ENCODE data around the gene MRPS14.
"Not testable (repeated sequence)": the region's sequence is repeated elsewhere in the genome, so short reads cannot be mapped to it uniquely, and the experiment has no call there.

Gene MRPS14

DNA sequence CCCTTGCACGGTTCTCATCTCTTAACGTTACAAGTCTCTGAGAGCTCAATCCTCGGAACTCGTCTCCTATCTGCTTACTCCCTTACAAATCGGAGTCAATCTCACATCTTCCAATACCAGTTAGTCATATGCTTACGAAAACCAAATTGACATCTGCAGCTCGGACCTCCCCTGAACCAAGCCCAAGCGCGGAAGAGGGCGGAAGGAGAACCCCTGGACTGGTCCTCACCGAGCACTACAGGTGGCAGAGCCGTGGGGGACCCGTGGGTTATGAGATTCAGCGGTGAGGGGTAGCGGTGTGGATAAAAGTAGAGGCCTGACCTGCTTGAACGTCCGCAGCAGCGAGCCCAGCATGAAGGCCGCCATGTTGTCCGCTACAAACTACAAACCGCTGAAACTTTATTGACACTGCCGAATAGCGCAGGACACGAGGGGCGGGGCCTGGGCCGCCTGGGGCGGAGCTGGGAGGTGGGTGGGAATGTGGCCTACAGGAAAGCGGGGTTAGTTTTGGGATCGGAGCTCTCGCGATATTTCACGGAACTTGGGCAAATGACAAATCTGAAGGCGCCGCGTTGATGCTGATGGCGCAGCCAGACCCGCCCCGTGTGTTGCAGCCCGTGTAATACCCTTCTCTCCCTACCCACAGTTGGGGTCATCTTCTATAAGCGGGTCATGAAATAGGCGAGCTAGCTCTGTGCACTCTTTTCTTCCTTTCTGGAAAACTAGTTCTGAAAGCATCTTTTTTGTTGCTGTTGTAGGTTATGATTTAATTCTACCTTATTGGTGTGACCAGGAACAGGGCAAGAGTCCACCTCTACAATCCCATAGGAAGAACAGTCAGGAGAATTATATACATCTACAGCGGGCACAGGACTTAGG is at the start of gene MRPS14:
MRPS14 (minus strand) TSS at position 383 of the 879 bp plus-strand sequence; CDS start at position 366, 17 bp downstream.
- DNase-seq (ENCODE audit: low spot score) = peak; percentile 97

DNA sequence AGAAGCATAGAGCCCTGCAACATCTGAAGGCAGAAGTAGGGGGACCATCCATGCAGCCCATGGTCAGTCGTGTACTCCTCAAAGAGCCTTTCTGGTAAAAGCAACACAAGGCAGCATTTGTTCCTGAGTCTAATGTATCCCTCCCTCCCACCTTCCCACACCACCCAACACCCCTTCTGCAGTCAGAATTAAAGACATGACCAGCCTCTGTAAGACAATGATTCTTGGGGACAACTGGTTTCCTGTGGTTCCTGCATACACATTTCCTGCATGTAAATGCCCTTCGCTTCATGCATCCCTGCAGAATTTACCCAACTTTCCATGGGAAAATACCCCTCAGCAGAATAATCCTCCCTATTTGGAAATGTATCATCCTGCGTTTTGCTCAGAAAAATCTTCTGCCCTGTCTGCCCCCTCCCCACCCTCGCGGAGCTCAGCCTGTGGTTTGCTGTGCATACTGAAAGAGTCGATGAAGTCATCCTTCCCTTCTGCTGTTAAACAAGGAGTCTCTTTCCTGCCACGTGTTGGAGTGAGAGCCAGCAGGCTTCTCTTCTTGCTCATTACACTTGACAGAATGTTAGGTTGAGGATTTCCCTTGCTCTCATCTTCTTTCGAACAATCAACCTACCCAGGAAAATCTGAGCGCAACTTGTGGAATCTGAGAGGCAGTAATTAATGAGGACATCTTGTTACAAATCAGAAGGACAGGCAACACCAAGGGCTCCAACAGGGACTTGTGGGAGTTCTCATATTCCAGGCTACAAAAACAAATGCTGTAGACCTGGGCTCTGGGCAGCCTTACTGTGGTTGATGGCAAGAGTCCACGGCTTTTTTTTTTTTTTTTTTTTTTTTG is 49.1 kb upstream of the MRPS14 start:
- DNase-seq (ENCODE audit: low spot score) = peak; percentile 68

DNA sequence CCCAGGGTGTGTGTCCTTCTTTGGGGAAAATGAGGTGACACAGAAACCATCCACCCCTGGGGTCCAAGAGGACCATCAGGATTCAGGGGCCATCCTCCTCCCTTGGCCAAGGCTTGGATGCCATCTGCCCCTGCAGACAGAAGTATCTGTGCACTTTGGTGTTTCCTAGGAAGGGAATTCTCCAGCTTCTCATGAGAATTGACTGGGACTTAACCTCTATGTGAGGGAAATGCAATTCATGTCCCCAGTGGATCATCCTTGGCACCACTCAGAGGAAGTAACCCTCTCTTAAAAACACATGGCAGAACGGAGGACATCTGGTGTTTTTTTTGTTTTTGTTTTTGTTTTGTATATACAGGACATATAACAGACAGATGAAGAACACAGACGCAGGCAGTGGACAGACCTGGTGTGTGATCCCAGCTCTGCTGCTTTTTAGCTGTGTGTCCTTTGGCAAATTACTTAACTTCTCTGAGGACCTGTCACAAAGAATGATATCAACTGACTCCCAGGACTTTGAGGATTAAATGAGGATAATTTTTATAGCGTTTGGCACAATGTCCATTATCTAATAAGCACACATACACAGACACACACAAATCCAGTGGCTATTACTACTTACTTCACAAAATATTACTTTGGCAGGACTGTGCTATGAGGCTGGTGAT is 48.2 kb upstream of the MRPS14 start:
- DNase-seq (ENCODE audit: low spot score) = no peak

DNA sequence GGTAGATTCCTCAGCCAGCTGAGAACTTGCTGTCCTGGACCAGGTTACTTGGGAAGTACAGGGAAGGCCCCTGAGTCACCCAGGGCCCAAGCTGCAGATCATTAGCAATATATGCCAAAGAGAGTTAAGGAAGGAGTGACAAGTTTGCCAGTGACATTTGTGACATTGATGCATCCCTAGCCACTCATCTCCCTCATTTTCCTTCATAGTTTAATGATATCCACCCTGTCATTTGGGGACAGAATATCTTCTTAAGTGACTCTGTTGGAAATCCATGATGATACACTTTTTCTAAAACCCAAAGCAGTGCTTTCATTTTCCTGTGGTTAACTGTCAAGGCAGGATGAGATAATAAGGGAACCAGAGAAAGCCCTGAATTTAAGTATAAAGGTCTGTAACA is 47.6 kb upstream of the MRPS14 start:
- DNase-seq (ENCODE audit: low spot score) = peak; percentile 4

- DNase-seq (ENCODE audit: low spot score) = no peak
Observed at GRCh38 chr1:175067362-175068106, 44.3 kb upstream of the MRPS14 start, which contains the start of gene TNN. TSS of gene TNN (plus strand) at chr1:175067833. CDS start at chr1:175077419, 9,586 bp downstream.

DNA sequence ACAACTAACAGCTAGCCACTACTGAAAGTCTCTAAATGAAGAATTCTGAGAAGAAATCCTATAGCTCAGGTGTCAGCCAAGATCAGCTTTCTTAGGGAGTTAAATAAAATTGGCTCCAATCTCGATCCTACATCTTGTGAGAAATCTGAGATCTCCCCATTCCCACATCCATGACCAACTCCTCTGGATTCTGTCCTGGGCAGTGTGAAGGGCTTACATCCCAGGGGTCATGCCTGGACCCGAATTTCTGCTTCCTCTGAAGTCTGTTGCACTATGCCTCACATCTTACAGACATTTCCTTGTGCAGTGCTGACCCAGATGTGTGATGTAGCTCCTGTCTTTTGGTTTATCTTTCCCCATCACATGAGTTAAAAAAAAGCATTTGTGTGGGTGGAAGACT is 39.6 kb upstream of the MRPS14 start:
- no peak for DNase-seq (ENCODE audit: low spot score)

GRCh38 chr1:175062339-175062738 is 39.1 kb upstream of the MRPS14 start:
- DNase-seq (ENCODE audit: low spot score) = no peak

GRCh38 chr1:175054736-175055135 is 31.5 kb upstream of the MRPS14 start:
- DNase-seq (ENCODE audit: low spot score) = no peak

- DNase-seq (ENCODE audit: low spot score) = no peak
Observed at GRCh38 chr1:175050992-175051391, 27.8 kb upstream of the MRPS14 start.

GRCh38 chr1:175045519-175045918 is 22.3 kb upstream of the MRPS14 start:
- no peak for DNase-seq (ENCODE audit: low spot score)

DNA sequence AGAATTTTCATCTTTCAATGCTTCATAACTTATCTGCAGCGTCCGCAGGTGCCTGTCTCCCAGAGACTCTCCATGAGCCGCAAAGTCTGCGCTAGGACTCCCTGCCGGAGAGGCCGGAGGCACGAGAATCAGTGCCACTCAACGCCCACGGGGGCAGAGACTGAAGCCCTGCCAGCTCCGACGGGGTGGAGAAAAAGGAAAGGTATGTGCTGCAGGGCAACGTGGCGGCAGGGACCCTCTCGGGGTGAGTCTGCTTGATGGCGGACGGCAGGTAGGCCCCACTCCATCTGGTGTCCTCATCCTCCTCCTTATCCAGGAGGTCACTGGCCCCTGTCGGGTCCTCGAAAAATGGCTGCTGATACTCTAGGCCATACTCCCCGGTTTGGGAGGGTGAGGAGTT is 21.9 kb upstream of the MRPS14 start:
- DNase-seq (ENCODE audit: low spot score) = no peak

- DNase-seq (ENCODE audit: low spot score) = not testable (repeated sequence)
Observed at GRCh38 chr1:175044591-175044990, 21.4 kb upstream of the MRPS14 start.

- DNase-seq (ENCODE audit: low spot score) = no peak
Observed at GRCh38 chr1:175043824-175044223, 20.6 kb upstream of the MRPS14 start.

DNA sequence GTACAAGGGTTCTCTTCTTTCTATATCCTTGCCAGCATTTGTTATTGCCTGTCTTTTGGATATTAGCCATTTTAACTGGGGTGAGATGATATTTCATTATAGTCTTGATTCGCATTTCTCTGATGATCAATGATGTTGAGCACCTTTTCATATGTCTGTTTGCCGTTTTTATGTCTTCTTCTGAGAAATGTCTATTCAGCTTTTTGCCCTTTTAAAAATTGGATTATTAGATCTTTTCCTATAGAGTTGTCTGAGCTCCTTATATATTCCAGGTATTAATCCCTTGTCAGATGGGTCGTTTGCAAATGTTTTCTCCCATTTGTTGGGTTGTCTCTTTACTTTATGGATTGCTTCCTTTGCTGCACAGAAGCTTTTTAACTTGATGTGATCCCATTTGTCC is 19.4 kb upstream of the MRPS14 start:
- no peak for DNase-seq (ENCODE audit: low spot score)

GRCh38 chr1:175040324-175040879 is 17.2 kb upstream of the MRPS14 start:
- no peak for DNase-seq (ENCODE audit: low spot score)

DNA sequence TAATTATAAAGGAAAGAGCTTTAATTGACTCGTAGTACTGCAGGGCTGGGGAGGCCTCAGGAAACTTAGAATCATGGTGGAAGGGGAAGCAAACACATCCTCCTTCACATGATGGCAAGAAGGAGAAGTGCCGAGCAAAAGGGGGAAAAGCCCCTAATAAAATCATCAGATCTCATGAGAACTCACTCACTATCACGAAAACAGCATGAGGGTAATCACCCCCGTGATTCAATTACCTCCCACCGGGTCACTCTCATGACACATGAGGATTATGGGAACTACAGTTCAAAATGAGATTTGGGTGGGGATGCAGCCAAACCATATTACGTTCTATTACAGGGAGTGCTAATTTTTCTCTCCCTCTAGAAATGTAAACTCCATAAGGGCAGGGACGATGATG is 14.2 kb upstream of the MRPS14 start:
- no peak for DNase-seq (ENCODE audit: low spot score)

GRCh38 chr1:175036476-175036875 is 13.3 kb upstream of the MRPS14 start:
- DNase-seq (ENCODE audit: low spot score) = no peak

DNA sequence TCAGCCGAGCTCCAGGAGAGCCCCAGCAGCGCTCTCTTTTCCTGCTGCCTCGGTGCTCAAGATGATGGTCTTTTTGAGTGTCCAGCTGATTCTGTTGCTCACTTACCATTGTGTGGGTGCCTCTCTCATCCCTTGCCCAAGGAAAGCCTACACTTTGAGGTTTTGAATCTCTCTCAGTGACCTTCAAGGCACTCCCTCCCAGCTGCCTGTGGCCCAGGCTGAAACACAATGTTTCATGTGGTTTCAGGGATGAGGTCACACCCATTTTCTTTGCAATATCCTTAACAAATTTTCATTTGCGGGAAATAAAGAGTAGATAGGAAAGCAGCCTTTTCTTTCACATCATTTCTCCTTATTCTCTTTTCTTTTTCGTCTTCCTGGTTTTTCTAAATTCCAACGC is 12.6 kb upstream of the MRPS14 start:
- no peak for DNase-seq (ENCODE audit: low spot score)

- DNase-seq (ENCODE audit: low spot score) = no peak
Observed at GRCh38 chr1:175034775-175035174, 11.6 kb upstream of the MRPS14 start.

- no peak for DNase-seq (ENCODE audit: low spot score)
Observed at GRCh38 chr1:175033953-175034352, 10.7 kb upstream of the MRPS14 start.

GRCh38 chr1:175024773-175025172 is 1.5 kb upstream of the MRPS14 start:
- no peak for DNase-seq (ENCODE audit: low spot score)
